HepG2 (cell line): ENCODE measurements around the gene HOXD8.

Experiments used
- CEBPB ChIP-seq: IDR thresholded peaks from 2 replicates; pipeline ENCODE4 v1.6.1; 2011; ENCODE audit warnings: low read depth, low read length, improper control_type of control experiment, borderline replicate concordance
- CTCF ChIP-seq: sonication (generic); formaldehyde crosslinking; IDR thresholded peaks from 2 replicates; pipeline ENCODE4 v1.5.0; 2020; ENCODE audit warnings: mild to moderate bottlenecking, missing genetic modification reagents, moderate library complexity
- DPF2 ChIP-seq: sonication (generic); formaldehyde crosslinking; IDR thresholded peaks from 2 replicates; pipeline ENCODE4 v1.4.0; 2020; ENCODE audit warnings: mild to moderate bottlenecking, low read depth, missing genetic modification reagents, borderline replicate concordance
- EZH2 ChIP-seq: conservative IDR thresholded peaks from 2 replicates; pipeline ENCODE4 v1.6.1; 2012; ENCODE audit warnings: mild to moderate bottlenecking, low read depth, low read length, moderate library complexity
- MATR3 ChIP-seq: sonication (generic); formaldehyde crosslinking; IDR thresholded peaks from 2 replicates; pipeline ENCODE4 v1.4.0; 2020; ENCODE audit warnings: missing genetic modification reagents
- NCOA2 ChIP-seq: sonication (generic); formaldehyde crosslinking; IDR thresholded peaks from 2 replicates; pipeline ENCODE4 v1.8.0; 2022; ENCODE audit warnings: inconsistent platforms
- NFE2L1 ChIP-seq: sonication (generic); formaldehyde crosslinking; IDR thresholded peaks from 2 replicates; pipeline ENCODE4 v1.4.0; 2020; ENCODE audit warnings: missing genetic modification reagents, mild to moderate bottlenecking, borderline replicate concordance
- RNF2 ChIP-seq: fragments of 450-650 bp; conservative IDR thresholded peaks from 2 replicates; pipeline ENCODE4 v1.6.1; 2016; ENCODE audit warnings: low read depth
- UBTF ChIP-seq: sonication (generic); formaldehyde crosslinking; IDR thresholded peaks from 2 replicates; pipeline ENCODE4 v1.4.0; 2020; ENCODE audit warnings: mild to moderate bottlenecking, missing genetic modification reagents
- ZNF468 ChIP-seq: sonication (generic); formaldehyde crosslinking; IDR thresholded peaks from 2 replicates; pipeline ENCODE4 v1.8.0; 2022; ENCODE audit warnings: mild to moderate bottlenecking, moderate library complexity, missing genetic modification reagents

GRCh38 chr2:176149939-176150583 lies 20.6 kb downstream of the HOXD8 start:
- TF ChIP-seq RNF2 (no peak), CEBPB (no peak), NCOA2 (CRISPR knock-in tag) (no peak), EZH2 (no peak; the same call in none of the 2 replicates), ZNF468 (CRISPR knock-in tag) (no peak), UBTF (CRISPR knock-in tag) (no peak), NFE2L1 (CRISPR knock-in tag) (no peak), DPF2 (CRISPR knock-in tag) (no peak), MATR3 (CRISPR knock-in tag) (no peak), CTCF (CRISPR knock-in tag) (no peak)
